Fibroblast of lung (primary cell): ENCODE results near the gene FAM209A. TPM values are rescaled to one million over a fixed set of nuclear protein-coding genes. Genes with fewer than 3 reads are reported as not detected.

ENCODE experiments used
- DNase-seq, 2 donors: peaks; one replicate each; pipeline versions ENCODE4 v3.0.0 to v3.0.0-alpha.2; 2010; ENCODE audit warnings: low read depth in 2 of 2
- H2AFZ ChIP-seq: 2 replicates; pipeline ENCODE4 v1.5.1; 2012; ENCODE audit warnings: low read length, control low read depth, inconsistent platforms
- H3K27ac ChIP-seq: 2 replicates; pipeline ENCODE4 v1.5.1; 2011; ENCODE audit warnings: low read length, control low read depth; ENCODE audit not compliant: insufficient read depth
- H3K27me3 ChIP-seq: 2 replicates; pipeline ENCODE4 v1.5.1; 2011; ENCODE audit warnings: mild to moderate bottlenecking, low read length; ENCODE audit not compliant: control insufficient read depth, insufficient read depth
- H3K36me3 ChIP-seq: 2 replicates; pipeline ENCODE4 v1.5.1; 2011; ENCODE audit warnings: low read length; ENCODE audit not compliant: control insufficient read depth, insufficient read depth
- H3K4me1 ChIP-seq: 2 replicates; pipeline ENCODE4 v1.5.1; 2011; ENCODE audit warnings: low read length; ENCODE audit not compliant: control insufficient read depth, insufficient read depth; ENCODE audit errors: extremely low read depth
- H3K4me2 ChIP-seq: 2 replicates; pipeline ENCODE4 v1.5.1; 2011; ENCODE audit warnings: low read length, control low read depth; ENCODE audit not compliant: insufficient read depth; ENCODE audit errors: extremely low read depth
- H3K4me3 ChIP-seq, 4 experiments: fragments of 200-600 bp in 1 of 4; sonication (generic) in 1 of 4; replicated peaks in 1 of 4; 2 replicates each; pipeline ENCODE4 v1.5.1; 2011 to 2016; ENCODE audit warnings: low read length in 4 of 4, low read depth in 3 of 4, mild to moderate bottlenecking in 3 of 4, control low read depth in 2 of 4, inconsistent platforms in 1 of 4, mixed read lengths in 1 of 4; ENCODE audit not compliant: insufficient read depth in 1 of 4; ENCODE audit errors: control extremely low read depth in 1 of 4
- H3K79me2 ChIP-seq: 2 replicates; pipeline ENCODE4 v1.5.1; 2012; ENCODE audit warnings: mild to moderate bottlenecking, low read length, inconsistent platforms; ENCODE audit not compliant: control insufficient read depth, insufficient read depth
- H3K9ac ChIP-seq: 2 replicates; pipeline ENCODE4 v1.5.1; 2011; ENCODE audit warnings: mild to moderate bottlenecking, low read length, control low read depth; ENCODE audit not compliant: insufficient read depth
- H3K9me3 ChIP-seq: 2 replicates; pipeline ENCODE4 v1.5.1; 2012; ENCODE audit warnings: low read depth, low read length; ENCODE audit not compliant: control insufficient read depth, insufficient read depth
- H4K20me1 ChIP-seq: 2 replicates; pipeline ENCODE4 v1.5.1; 2011; ENCODE audit warnings: low read length; ENCODE audit not compliant: control insufficient read depth, insufficient read depth; ENCODE audit errors: extremely low read depth
- CTCF ChIP-seq, 2 donors: IDR thresholded peaks in 1 of 2; conservative IDR thresholded peaks in 1 of 2; 1 replicate in 1 of 2; 2 replicates in 1 of 2; pipeline ENCODE4 v1.5.1; 2011 to 2012; ENCODE audit warnings: low read length in 2 of 2, control low read depth in 1 of 2, inconsistent platforms in 1 of 2, low read depth in 1 of 2, mild to moderate bottlenecking in 1 of 2
- EZH2 ChIP-seq: IDR thresholded peaks from 2 replicates; pipeline ENCODE4 v1.5.1; 2012; ENCODE audit warnings: low read length, control low read depth, mild to moderate bottlenecking; ENCODE audit errors: missing control alignments
- polyA plus RNA-seq, 2 donors: library from polyadenylated mRNA; depleted of rRNA in 1 of 2; stranded (reverse) in 1 of 2; unstranded in 1 of 2; fragments of >200 nt; gene quantifications; 2 replicates each; pipeline ENCODE4 v1.2.1, GENCODE V29; 2011 to 2012; ENCODE audit warnings: missing spikeins in 1 of 2
- total RNA-seq: library from RNA; depleted of rRNA; stranded (reverse); fragments of >200 nt; gene quantifications from 2 replicates; pipeline ENCODE4 v1.2.1, GENCODE V29; 2014

The FAM209A gene
- total and polyA plus RNA-seq, 2 donors (not counting 1 experiment from before 2014, with no cell fraction given), result 0.07 TPM; not detected in 1

- no peaks in the 10 kb centered on the region for H3K27me3 ChIP-seq
- H3K9me3 ChIP-seq, result no peaks in the 10 kb centered on the region
- no peaks in the 10 kb centered on the region for H4K20me1 ChIP-seq
- H3K4me1 ChIP-seq, result no peaks in the 10 kb centered on the region
- H3K27ac ChIP-seq, result no peak overlapping the region
- DNase-seq, result peak in 1 of 2 donors; percentile 6
- TF ChIP-seq CTCF (conservative IDR thresholded peaks at IDR 0.05 in 1 of 2, IDR thresholded peaks at IDR 0.05 in 1 of 2; ENCODE audit: low read depth in 1 of 2, low read length in 2 of 2) (no peak), EZH2 (no peak)
- H2AFZ ChIP-seq, result no peak overlapping the region
- H3K9ac ChIP-seq, result no peak overlapping the region
- H3K4me2 ChIP-seq, result no peak overlapping the region
- H3K36me3 ChIP-seq, result peaks cover 4% of the 10 kb centered on the region
- no peak overlapping the region for H3K4me3 ChIP-seq
- H3K79me2 ChIP-seq, result no peaks in the 10 kb centered on the region
These were observed 11.1 kb upstream of the FAM209A start for GRCh38 chr20:56513161-56514150.

- Histone ChIP-seq H3K36me3 (peaks cover 5% of the 10 kb centered on the region), H3K9me3 (no peaks in the 10 kb centered on the region), H3K27ac (no peak overlapping the region), H2AFZ (no peak overlapping the region), H3K9ac (no peak overlapping the region), H3K79me2 (no peaks in the 10 kb centered on the region), H3K4me3 (no peak overlapping the region), H3K4me1 (no peaks in the 10 kb centered on the region), H4K20me1 (no peaks in the 10 kb centered on the region), H3K4me2 (no peak overlapping the region), H3K27me3 (no peaks in the 10 kb centered on the region)
- no peak for DNase-seq
- TF ChIP-seq CTCF (conservative IDR thresholded peaks at IDR 0.05 in 1 of 2, IDR thresholded peaks at IDR 0.05 in 1 of 2; ENCODE audit: low read depth in 1 of 2, low read length in 2 of 2), result no peak
- no peak for TF ChIP-seq EZH2
These were observed 7.9 kb upstream of the FAM209A start for GRCh38 chr20:56516631-56517030.

- Histone ChIP-seq H3K4me2 (no peak overlapping the region), H3K36me3 (peaks cover 5% of the 10 kb centered on the region)
- TF ChIP-seq CTCF (conservative IDR thresholded peaks at IDR 0.05 in 1 of 2, IDR thresholded peaks at IDR 0.05 in 1 of 2; ENCODE audit: low read depth in 1 of 2, low read length in 2 of 2) (no peak), EZH2 (no peak)
These were observed 7.3 kb upstream of the FAM209A start for GRCh38 chr20:56517211-56517610.

More at GRCh38 chr20:56517211-56517610, 7.3 kb upstream of the FAM209A start:
- no peak for DNase-seq
- Histone ChIP-seq H3K79me2 (no peaks in the 10 kb centered on the region), H3K9me3 (no peaks in the 10 kb centered on the region), H3K4me3 (no peak overlapping the region), H3K27ac (no peak overlapping the region), H3K27me3 (no peaks in the 10 kb centered on the region), H3K4me1 (no peaks in the 10 kb centered on the region), H2AFZ (no peak overlapping the region), H3K9ac (no peak overlapping the region), H4K20me1 (no peaks in the 10 kb centered on the region)
